Endothelial cell of umbilical vein (primary cell): ENCODE data around the gene FBXO40. TPM values are rescaled to one million over a fixed set of nuclear protein-coding genes. Genes with fewer than 3 reads are reported as not detected.

Experiments used
- BruUV-seq: library from RNA; stranded (reverse); fragments of 400-500 nt; replicated peaks from 2 replicates; lab custom pipeline; 2021; lab: Mats Ljungman, UMichigan
- CTCF ChIA-PET: fragments of 300-600, 350-600 bp; sonication (Branson Sonifier 250); formaldehyde crosslinking; loops from one replicate; lab custom pipeline; 2021; ENCODE audit warnings: antibody characterized with exemption, inconsistent platforms; lab: Charles Lee
- POLR2A ChIA-PET: fragments of 300-600, 350-600 bp; sonication (Branson Sonifier 250); formaldehyde crosslinking; loops from one replicate; lab custom pipeline; 2021; ENCODE audit warnings: antibody characterized with exemption, inconsistent platforms; lab: Charles Lee
- DNase-seq: peaks from one replicate; pipeline ENCODE4 v3.0.0-alpha.2; 2011; ENCODE audit warnings: low read depth, low spot score
- FAIRE-seq: peaks from 2 replicates; lab custom pipeline; 2011; peaks lifted over from hg19 to GRCh38; lab: Jason Lieb, UNC
- H2AFZ ChIP-seq: 2 replicates; pipeline ENCODE4 v1.6.0; 2012; ENCODE audit warnings: low read depth, low read length, control low read depth, inconsistent platforms
- H3K27ac ChIP-seq: 2 replicates; pipeline ENCODE4 v1.5.1; 2011; ENCODE audit warnings: low read depth, mild to moderate bottlenecking, control low read depth, low read length, moderate library complexity; ENCODE audit not compliant: insufficient read depth
- H3K27me3 ChIP-seq, 2 experiments: 2 replicates each; pipeline versions ENCODE4 v1.6.0 to v1.6.1; 2011; ENCODE audit warnings: low read length in 2 of 2, mixed read lengths in 1 of 2; ENCODE audit not compliant: control insufficient read depth in 2 of 2, insufficient read depth in 2 of 2
- H3K36me3 ChIP-seq, 2 experiments: 2 replicates in 1 of 2; 3 replicates in 1 of 2; pipeline ENCODE4 v1.5.1; 2011; ENCODE audit warnings: low read length in 2 of 2, mild to moderate bottlenecking in 1 of 2, moderate library complexity in 1 of 2; ENCODE audit not compliant: control insufficient read depth in 2 of 2, insufficient read depth in 2 of 2; ENCODE audit errors: extremely low read depth in 1 of 2
- H3K4me1 ChIP-seq: 3 replicates; pipeline ENCODE4 v1.5.1; 2011; ENCODE audit warnings: mild to moderate bottlenecking, low read length; ENCODE audit not compliant: control insufficient read depth, insufficient read depth; ENCODE audit errors: extremely low read depth
- H3K4me2 ChIP-seq: 2 replicates; pipeline ENCODE4 v1.6.1; 2011; ENCODE audit warnings: low read length, control low read depth, mixed read lengths; ENCODE audit not compliant: insufficient read depth
- H3K4me3 ChIP-seq, 3 experiments: fragments of 200-600 bp in 1 of 3; sonication (generic), shearing (Covaris generic) in 1 of 3; replicated peaks in 1 of 3; 2 replicates each; pipeline ENCODE4 v1.5.1; 2011 to 2016; ENCODE audit warnings: control low read depth in 3 of 3, low read length in 3 of 3, mild to moderate bottlenecking in 2 of 3, inconsistent platforms in 1 of 3, low read depth in 1 of 3, moderate library complexity in 1 of 3; ENCODE audit not compliant: insufficient read depth in 1 of 3
- H3K79me2 ChIP-seq: 2 replicates; pipeline ENCODE4 v1.6.0; 2012; ENCODE audit warnings: low read length, inconsistent platforms; ENCODE audit not compliant: control insufficient read depth, insufficient read depth
- H3K9ac ChIP-seq: replicated peaks from 2 replicates; pipeline ENCODE3; 2011; ENCODE audit warnings: low read length, control low read depth; ENCODE audit not compliant: insufficient read depth; ENCODE audit errors: extremely low read depth
- H3K9me1 ChIP-seq: replicated peaks from 3 replicates; pipeline ENCODE4 v1.6.0; 2011; ENCODE audit warnings: mild to moderate bottlenecking, low read length; ENCODE audit not compliant: control insufficient read depth, insufficient read depth; ENCODE audit errors: extremely low read depth
- H3K9me3 ChIP-seq: replicated peaks from 2 replicates; pipeline ENCODE4 v1.5.1; 2012; ENCODE audit warnings: low read length, inconsistent platforms; ENCODE audit not compliant: control insufficient read depth, insufficient read depth
- H4K20me1 ChIP-seq: replicated peaks from 2 replicates; pipeline ENCODE3; 2011; ENCODE audit warnings: mild to moderate bottlenecking, low read length; ENCODE audit not compliant: control insufficient read depth, insufficient read depth; ENCODE audit errors: extremely low read depth
- EZH2 ChIP-seq: IDR thresholded peaks from 2 replicates; pipeline ENCODE4 v1.6.1; 2012; ENCODE audit warnings: borderline replicate concordance, low read depth, mild to moderate bottlenecking, moderate library complexity, low read length, inconsistent platforms; ENCODE audit not compliant: severe bottlenecking
- FOS ChIP-seq: IDR thresholded peaks from 2 replicates; pipeline ENCODE4 v1.6.1; 2011; ENCODE audit warnings: mild to moderate bottlenecking, low read length, moderate library complexity, borderline replicate concordance; ENCODE audit not compliant: insufficient read depth
- GATA2 ChIP-seq: IDR thresholded peaks from 2 replicates; pipeline ENCODE4 v1.7.0; 2011; ENCODE audit warnings: low read depth, mild to moderate bottlenecking, moderate library complexity, mixed read lengths, low read length; ENCODE audit not compliant: insufficient read length, insufficient read depth
- JUN ChIP-seq: IDR thresholded peaks from 2 replicates; pipeline ENCODE4 v1.6.1; 2011; ENCODE audit warnings: borderline replicate concordance, low read depth; ENCODE audit not compliant: insufficient read length, insufficient read depth
- MYC ChIP-seq: IDR thresholded peaks from one replicate; pipeline ENCODE4 v1.6.1; 2011; ENCODE audit warnings: mild to moderate bottlenecking, low read depth, low read length
- POLR2A ChIP-seq: IDR thresholded peaks from 2 replicates; pipeline ENCODE4 v1.6.1; 2012; ENCODE audit warnings: low read depth, mild to moderate bottlenecking, control low read depth, low read length
- POLR2AphosphoS5 ChIP-seq: IDR thresholded peaks from 2 replicates; pipeline ENCODE4 v1.6.1; 2012; ENCODE audit warnings: low read depth, mild to moderate bottlenecking, control low read depth, low read length, moderate library complexity; ENCODE audit not compliant: insufficient read depth
- dilution Hi-C: fragments of 300-500 bp; cut with MboI; formaldehyde crosslinking; loops from one replicate; pipeline ENCODE4 v1.15.0; 2019; ENCODE audit warnings: low sequenced_read_pairs; ENCODE audit not compliant: extremely low pct_ligation_motif_present
- intact Hi-C: fragments of 100-400 bp; cut with micrococcal nuclease; formaldehyde crosslinking; loops from one replicate; pipeline ENCODE4 v1.10.0; 2022
- polyA plus RNA-seq, 4 experiments: library from polyadenylated mRNA; depleted of rRNA in 3 of 4; stranded (reverse) in 3 of 4; unstranded in 1 of 4; fragments of >200 nt; gene quantifications; 2 replicates each; pipeline versions ENCODE4 v1.2.1 to v1.2.3, GENCODE V29; 2011 to 2012; ENCODE audit warnings: missing spikeins in 1 of 4
- total RNA-seq: library from RNA; stranded (reverse); gene quantifications from 2 replicates; pipeline ENCODE4 v1.2.3, GENCODE V29; 2021
- TF ChIP-seq, protein P1 (sequence below), 2 donors: IDR thresholded peaks; 1 replicate in 1 of 2; 2 replicates in 1 of 2; pipeline ENCODE4 v1.5.1; 2011; ENCODE audit warnings: low read length in 2 of 2, mild to moderate bottlenecking in 2 of 2, moderate library complexity in 2 of 2, control low read depth in 1 of 2, inconsistent platforms in 1 of 2, low read depth in 1 of 2; ENCODE audit not compliant: insufficient read depth in 1 of 2; ENCODE audit errors: extremely low read depth in 1 of 2
- TF ChIP-seq, protein P2 (sequence below): IDR thresholded peaks from 2 replicates; pipeline ENCODE4 v1.6.1; 2011; ENCODE audit not compliant: insufficient read depth, insufficient read length

Gene FBXO40
- total and polyA plus RNA-seq, 2 donors (not counting 3 experiments of a cell fraction or from before 2014, with no cell fraction given) = not detected

DNA sequence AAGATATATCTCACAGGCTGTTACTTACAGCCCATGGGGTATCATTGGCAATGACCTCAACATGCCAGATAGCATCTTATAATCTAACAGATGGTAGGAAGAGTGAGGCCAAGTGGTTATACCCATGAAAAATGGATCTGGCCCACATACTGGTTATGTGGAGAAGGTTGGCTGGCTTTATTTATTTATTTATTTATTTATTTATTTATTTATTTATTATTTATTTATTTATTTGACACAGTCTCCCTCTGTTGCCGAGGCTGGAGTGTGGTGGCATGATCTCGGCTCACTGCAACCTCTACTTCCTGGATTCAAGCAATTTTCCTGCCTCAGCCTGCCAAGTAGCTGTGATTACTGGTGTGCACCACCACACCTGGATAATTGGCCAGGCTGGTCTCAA, 11.6 kb downstream of the FBXO40 start:
- no TSS peak for BruUV-seq
- TF ChIP-seq POLR2A (no peak), POLR2AphosphoS5 (no peak), JUN (no peak)
- Histone ChIP-seq H3K9me1 (no peaks in the 10 kb centered on the region), H3K4me1 (no peaks in the 10 kb centered on the region), H3K79me2 (no peaks in the 10 kb centered on the region), H3K36me3 (no peaks in the 10 kb centered on the region), H2AFZ (no peak overlapping the region), H3K27ac (no peak overlapping the region), H3K9me3 (no peaks in the 10 kb centered on the region), H3K27me3 (peaks cover 2 to 3% of the 10 kb centered on the region in 2 experiments), H3K4me2 (no peak overlapping the region), H3K4me3 (no peak overlapping the region), H3K9ac (no peak overlapping the region), H4K20me1 (no peaks in the 10 kb centered on the region)
- CTCF ChIA-PET = no interaction called here
- POLR2A ChIA-PET = interaction anchor here (0.6 kb wide), 1 partner anchor 139 kb away, joined by 4 read pairs; no protein-coding TSS in a partner anchor
- intact Hi-C loops = no loop called here
- dilution Hi-C loops = no loop called here
- DNase-seq (no peak), FAIRE-seq (no peak)

DNA sequence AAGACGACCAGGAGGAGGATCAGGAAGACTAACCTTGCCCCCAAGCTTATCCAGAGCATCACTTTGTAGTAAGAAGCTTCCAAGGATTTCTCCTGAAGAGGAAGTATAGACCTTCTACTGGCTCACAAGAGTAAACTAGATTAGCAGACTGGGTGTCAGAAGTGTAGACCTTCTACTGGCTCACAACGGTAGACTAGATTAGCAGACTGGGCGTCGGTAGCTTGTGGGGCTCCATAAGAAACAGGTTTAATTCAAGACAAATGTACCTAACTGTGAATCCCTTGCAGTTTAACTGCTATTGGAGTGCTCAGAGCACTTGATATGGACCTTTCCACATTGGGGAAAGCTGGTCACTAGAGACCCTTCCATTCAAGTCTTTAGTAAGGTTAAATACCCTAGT, 12.9 kb downstream of the FBXO40 start:
- FAIRE-seq (no peak), DNase-seq (no peak)
- H3K36me3 ChIP-seq = no peaks in the 10 kb centered on the region
- no peak overlapping the region for H3K4me2 ChIP-seq
- H3K4me3 ChIP-seq = no peak overlapping the region
- intact Hi-C loops (no loop called here), dilution Hi-C loops (no loop called here)
- H3K79me2 ChIP-seq = no peaks in the 10 kb centered on the region
- no TSS peak for BruUV-seq
- no peak for TF ChIP-seq MYC
- no peak for TF ChIP-seq EZH2
- TF ChIP-seq JUN = no peak
- TF ChIP-seq FOS = no peak
- TF ChIP-seq, protein P1, sequence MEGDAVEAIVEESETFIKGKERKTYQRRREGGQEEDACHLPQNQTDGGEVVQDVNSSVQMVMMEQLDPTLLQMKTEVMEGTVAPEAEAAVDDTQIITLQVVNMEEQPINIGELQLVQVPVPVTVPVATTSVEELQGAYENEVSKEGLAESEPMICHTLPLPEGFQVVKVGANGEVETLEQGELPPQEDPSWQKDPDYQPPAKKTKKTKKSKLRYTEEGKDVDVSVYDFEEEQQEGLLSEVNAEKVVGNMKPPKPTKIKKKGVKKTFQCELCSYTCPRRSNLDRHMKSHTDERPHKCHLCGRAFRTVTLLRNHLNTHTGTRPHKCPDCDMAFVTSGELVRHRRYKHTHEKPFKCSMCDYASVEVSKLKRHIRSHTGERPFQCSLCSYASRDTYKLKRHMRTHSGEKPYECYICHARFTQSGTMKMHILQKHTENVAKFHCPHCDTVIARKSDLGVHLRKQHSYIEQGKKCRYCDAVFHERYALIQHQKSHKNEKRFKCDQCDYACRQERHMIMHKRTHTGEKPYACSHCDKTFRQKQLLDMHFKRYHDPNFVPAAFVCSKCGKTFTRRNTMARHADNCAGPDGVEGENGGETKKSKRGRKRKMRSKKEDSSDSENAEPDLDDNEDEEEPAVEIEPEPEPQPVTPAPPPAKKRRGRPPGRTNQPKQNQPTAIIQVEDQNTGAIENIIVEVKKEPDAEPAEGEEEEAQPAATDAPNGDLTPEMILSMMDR (IDR thresholded peaks at IDR 0.05; ENCODE audit: extremely low read depth in 1 of 2, insufficient read depth in 1 of 2, low read depth in 1 of 2, low read length in 2 of 2) = no peak
- no peak for TF ChIP-seq POLR2A
- TF ChIP-seq GATA2 = no peak
- TF ChIP-seq, protein P2, sequence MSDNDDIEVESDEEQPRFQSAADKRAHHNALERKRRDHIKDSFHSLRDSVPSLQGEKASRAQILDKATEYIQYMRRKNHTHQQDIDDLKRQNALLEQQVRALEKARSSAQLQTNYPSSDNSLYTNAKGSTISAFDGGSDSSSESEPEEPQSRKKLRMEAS = no peak
- TF ChIP-seq POLR2AphosphoS5 = no peak
- ChIA-PET POLR2A (no interaction called here), CTCF (interaction anchor here (0.8 kb wide), 1 partner anchor 17 kb away, joined by 3 read pairs; no protein-coding TSS in a partner anchor)
- H3K9me3 ChIP-seq = no peaks in the 10 kb centered on the region
- no peak overlapping the region for H2AFZ ChIP-seq
- H3K27ac ChIP-seq = no peak overlapping the region
- H3K9me1 ChIP-seq = no peaks in the 10 kb centered on the region
- H3K4me1 ChIP-seq = no peaks in the 10 kb centered on the region
- no peaks in the 10 kb centered on the region for H4K20me1 ChIP-seq
- H3K27me3 ChIP-seq = peaks cover 2 to 3% of the 10 kb centered on the region in 2 experiments
- no peak overlapping the region for H3K9ac ChIP-seq
